Liver (tissue), 3 donors: Measurements from ENCODE around the gene VENTX.

Experiments used
- EGR1 ChIP-seq, 2 donors: IDR thresholded peaks; 2 replicates each; pipeline ENCODE4 v1.6.1; 2016 to 2018; ENCODE audit warnings: antibody characterized with exemption in 2 of 2, low read depth in 2 of 2
- FOXA1 ChIP-seq: IDR thresholded peaks from 2 replicates; pipeline ENCODE4 v1.6.1; 2016; ENCODE audit warnings: antibody characterized with exemption
- GABPA ChIP-seq, 2 donors: IDR thresholded peaks in 1 of 2; conservative IDR thresholded peaks in 1 of 2; 2 replicates each; pipeline ENCODE4 v1.6.1; 2016; ENCODE audit warnings: antibody characterized with exemption in 2 of 2, mild to moderate bottlenecking in 1 of 2, moderate library complexity in 1 of 2
- HNF4G ChIP-seq: IDR thresholded peaks from 2 replicates; pipeline ENCODE4 v1.6.1; 2016; ENCODE audit warnings: antibody characterized with exemption
- JUND ChIP-seq, 2 donors: IDR thresholded peaks; 2 replicates each; pipeline ENCODE4 v1.6.1; 2016; ENCODE audit warnings: antibody characterized with exemption in 2 of 2
- NR2F2 ChIP-seq: IDR thresholded peaks from 2 replicates; pipeline ENCODE4 v1.6.1; 2016; ENCODE audit warnings: antibody characterized with exemption
- SP1 ChIP-seq: IDR thresholded peaks from 2 replicates; pipeline ENCODE4 v1.6.1; 2018; ENCODE audit warnings: antibody characterized with exemption, mild to moderate bottlenecking
- TAF1 ChIP-seq: conservative IDR thresholded peaks from 2 replicates; pipeline ENCODE4 v1.6.1; 2016; ENCODE audit warnings: antibody characterized with exemption, mild to moderate bottlenecking
- YY1 ChIP-seq: IDR thresholded peaks from 2 replicates; pipeline ENCODE4 v1.6.1; 2016; ENCODE audit warnings: antibody characterized with exemption, mild to moderate bottlenecking
- TF ChIP-seq, protein P1 (sequence below): IDR thresholded peaks from 2 replicates; pipeline ENCODE4 v1.6.1; 2016; ENCODE audit warnings: antibody characterized with exemption, mild to moderate bottlenecking
- TF ChIP-seq, protein P2 (sequence below): fragments of 150-350 bp; IDR thresholded peaks from 2 replicates; pipeline ENCODE4 v1.5.1; 2017; ENCODE audit warnings: improper control_type of control experiment, low read depth, low read length; ENCODE audit not compliant: missing input control
- TF ChIP-seq, protein P3 (sequence below): IDR thresholded peaks from 2 replicates; pipeline ENCODE4 v1.6.1; 2016; ENCODE audit warnings: antibody characterized with exemption
- TF ChIP-seq, protein P4 (sequence below): IDR thresholded peaks from 2 replicates; pipeline ENCODE4 v1.6.1; 2016; ENCODE audit warnings: antibody characterized with exemption
- donor health status: healthy.
- donor health status: healthy.

DNA sequence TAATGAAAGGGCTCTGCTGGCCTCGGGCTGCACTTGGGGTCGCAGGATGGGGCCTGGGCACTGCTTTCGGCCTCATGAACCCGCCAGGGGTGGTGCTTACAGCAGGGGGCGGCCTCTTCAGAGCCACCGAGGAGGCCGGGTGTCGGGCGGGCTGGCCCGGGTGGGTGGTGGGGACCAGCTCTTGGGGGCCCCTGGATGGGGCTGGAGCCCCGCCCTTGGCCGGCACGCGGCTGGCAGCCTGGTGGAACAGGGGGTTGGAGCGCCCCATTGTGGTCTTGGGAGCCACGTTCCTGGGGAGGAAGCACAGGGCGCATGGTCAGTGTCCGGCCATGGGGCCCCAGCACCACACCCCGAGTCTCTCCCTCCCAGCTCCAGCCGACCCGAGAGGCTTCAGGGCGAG lies 30.2 kb downstream of the VENTX start:
- TF ChIP-seq, protein P1, sequence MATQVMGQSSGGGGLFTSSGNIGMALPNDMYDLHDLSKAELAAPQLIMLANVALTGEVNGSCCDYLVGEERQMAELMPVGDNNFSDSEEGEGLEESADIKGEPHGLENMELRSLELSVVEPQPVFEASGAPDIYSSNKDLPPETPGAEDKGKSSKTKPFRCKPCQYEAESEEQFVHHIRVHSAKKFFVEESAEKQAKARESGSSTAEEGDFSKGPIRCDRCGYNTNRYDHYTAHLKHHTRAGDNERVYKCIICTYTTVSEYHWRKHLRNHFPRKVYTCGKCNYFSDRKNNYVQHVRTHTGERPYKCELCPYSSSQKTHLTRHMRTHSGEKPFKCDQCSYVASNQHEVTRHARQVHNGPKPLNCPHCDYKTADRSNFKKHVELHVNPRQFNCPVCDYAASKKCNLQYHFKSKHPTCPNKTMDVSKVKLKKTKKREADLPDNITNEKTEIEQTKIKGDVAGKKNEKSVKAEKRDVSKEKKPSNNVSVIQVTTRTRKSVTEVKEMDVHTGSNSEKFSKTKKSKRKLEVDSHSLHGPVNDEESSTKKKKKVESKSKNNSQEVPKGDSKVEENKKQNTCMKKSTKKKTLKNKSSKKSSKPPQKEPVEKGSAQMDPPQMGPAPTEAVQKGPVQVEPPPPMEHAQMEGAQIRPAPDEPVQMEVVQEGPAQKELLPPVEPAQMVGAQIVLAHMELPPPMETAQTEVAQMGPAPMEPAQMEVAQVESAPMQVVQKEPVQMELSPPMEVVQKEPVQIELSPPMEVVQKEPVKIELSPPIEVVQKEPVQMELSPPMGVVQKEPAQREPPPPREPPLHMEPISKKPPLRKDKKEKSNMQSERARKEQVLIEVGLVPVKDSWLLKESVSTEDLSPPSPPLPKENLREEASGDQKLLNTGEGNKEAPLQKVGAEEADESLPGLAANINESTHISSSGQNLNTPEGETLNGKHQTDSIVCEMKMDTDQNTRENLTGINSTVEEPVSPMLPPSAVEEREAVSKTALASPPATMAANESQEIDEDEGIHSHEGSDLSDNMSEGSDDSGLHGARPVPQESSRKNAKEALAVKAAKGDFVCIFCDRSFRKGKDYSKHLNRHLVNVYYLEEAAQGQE: no peak
- TF ChIP-seq, protein P2, sequence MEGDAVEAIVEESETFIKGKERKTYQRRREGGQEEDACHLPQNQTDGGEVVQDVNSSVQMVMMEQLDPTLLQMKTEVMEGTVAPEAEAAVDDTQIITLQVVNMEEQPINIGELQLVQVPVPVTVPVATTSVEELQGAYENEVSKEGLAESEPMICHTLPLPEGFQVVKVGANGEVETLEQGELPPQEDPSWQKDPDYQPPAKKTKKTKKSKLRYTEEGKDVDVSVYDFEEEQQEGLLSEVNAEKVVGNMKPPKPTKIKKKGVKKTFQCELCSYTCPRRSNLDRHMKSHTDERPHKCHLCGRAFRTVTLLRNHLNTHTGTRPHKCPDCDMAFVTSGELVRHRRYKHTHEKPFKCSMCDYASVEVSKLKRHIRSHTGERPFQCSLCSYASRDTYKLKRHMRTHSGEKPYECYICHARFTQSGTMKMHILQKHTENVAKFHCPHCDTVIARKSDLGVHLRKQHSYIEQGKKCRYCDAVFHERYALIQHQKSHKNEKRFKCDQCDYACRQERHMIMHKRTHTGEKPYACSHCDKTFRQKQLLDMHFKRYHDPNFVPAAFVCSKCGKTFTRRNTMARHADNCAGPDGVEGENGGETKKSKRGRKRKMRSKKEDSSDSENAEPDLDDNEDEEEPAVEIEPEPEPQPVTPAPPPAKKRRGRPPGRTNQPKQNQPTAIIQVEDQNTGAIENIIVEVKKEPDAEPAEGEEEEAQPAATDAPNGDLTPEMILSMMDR: no peak
- no peak for TF ChIP-seq YY1
- TF ChIP-seq JUND (IDR thresholded peaks at IDR 0.05): no peak
- TF ChIP-seq TAF1: no peak
- TF ChIP-seq, protein P3, sequence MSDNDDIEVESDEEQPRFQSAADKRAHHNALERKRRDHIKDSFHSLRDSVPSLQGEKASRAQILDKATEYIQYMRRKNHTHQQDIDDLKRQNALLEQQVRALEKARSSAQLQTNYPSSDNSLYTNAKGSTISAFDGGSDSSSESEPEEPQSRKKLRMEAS: no peak
- TF ChIP-seq, protein P4, sequence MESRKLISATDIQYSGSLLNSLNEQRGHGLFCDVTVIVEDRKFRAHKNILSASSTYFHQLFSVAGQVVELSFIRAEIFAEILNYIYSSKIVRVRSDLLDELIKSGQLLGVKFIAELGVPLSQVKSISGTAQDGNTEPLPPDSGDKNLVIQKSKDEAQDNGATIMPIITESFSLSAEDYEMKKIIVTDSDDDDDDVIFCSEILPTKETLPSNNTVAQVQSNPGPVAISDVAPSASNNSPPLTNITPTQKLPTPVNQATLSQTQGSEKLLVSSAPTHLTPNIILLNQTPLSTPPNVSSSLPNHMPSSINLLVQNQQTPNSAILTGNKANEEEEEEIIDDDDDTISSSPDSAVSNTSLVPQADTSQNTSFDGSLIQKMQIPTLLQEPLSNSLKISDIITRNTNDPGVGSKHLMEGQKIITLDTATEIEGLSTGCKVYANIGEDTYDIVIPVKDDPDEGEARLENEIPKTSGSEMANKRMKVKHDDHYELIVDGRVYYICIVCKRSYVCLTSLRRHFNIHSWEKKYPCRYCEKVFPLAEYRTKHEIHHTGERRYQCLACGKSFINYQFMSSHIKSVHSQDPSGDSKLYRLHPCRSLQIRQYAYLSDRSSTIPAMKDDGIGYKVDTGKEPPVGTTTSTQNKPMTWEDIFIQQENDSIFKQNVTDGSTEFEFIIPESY: no peak
- TF ChIP-seq GABPA (IDR thresholded peaks at IDR 0.05 in 1 of 2, conservative IDR thresholded peaks at IDR 0.05 in 1 of 2): no peak
- no peak for TF ChIP-seq EGR1 (IDR thresholded peaks at IDR 0.05; ENCODE audit: low read depth in 2 of 2)
- no peak for TF ChIP-seq SP1
- TF ChIP-seq HNF4G: no peak
- TF ChIP-seq NR2F2: no peak
- no peak for TF ChIP-seq FOXA1
